Heart right ventricle (tissue), 16 donors: Measurements from ENCODE around the gene XG. TPM values are rescaled to one million over a fixed set of nuclear protein-coding genes. Genes with fewer than 3 reads are reported as not detected.
"Not testable (repeated sequence)": the region's sequence is repeated elsewhere in the genome, so short reads cannot be mapped to it uniquely, and the experiment has no call there.

Source experiments
- ATAC-seq, 8 donors: fragments of 200-7000 bp; cut with Tn5 transposase; one replicate each; pipeline ENCODE4 v1.9.1; 2020; ENCODE audit warnings: mild to moderate bottlenecking in 8 of 8, moderate library complexity in 8 of 8, moderate number of reproducible peaks in 1 of 8
- DNase-seq, 2 donors: peaks; one replicate each; pipeline ENCODE4 v3.0.0-alpha.2; 2020
- H3K27ac ChIP-seq, 10 donors: fragments of 200-600 bp; sonication (generic) in 2 of 10; one replicate each; pipeline versions ENCODE4 v1.5.0 to v1.8.0; 2020 to 2022; ENCODE audit warnings: mild to moderate bottlenecking in 3 of 10
- H3K27me3 ChIP-seq, 7 donors: fragments of 200-600 bp; one replicate each; pipeline ENCODE4 v1.8.0; 2021 to 2022; ENCODE audit warnings: mild to moderate bottlenecking in 2 of 7
- H3K36me3 ChIP-seq, 9 donors: fragments of 200-600 bp; sonication (generic) in 1 of 9; one replicate each; pipeline versions ENCODE4 v1.5.0 to v1.8.0; 2020 to 2022; ENCODE audit warnings: mild to moderate bottlenecking in 2 of 9
- H3K4me1 ChIP-seq, 9 donors: fragments of 200-600 bp; sonication (generic) in 1 of 9; one replicate each; pipeline versions ENCODE4 v1.5.0 to v1.8.0; 2020 to 2022; ENCODE audit warnings: mild to moderate bottlenecking in 4 of 9
- H3K4me3 ChIP-seq, 10 donors: fragments of 200-600 bp; sonication (generic) in 2 of 10; one replicate each; pipeline versions ENCODE4 v1.5.0 to v1.8.0; 2020 to 2022; ENCODE audit warnings: mild to moderate bottlenecking in 7 of 10, moderate library complexity in 2 of 10
- H3K9me3 ChIP-seq, 11 donors: fragments of 200-600 bp in 10 of 11; sonication (generic) in 2 of 11; one replicate each; pipeline versions ENCODE4 v1.5.0 to v1.8.0; 2013 to 2022; ENCODE audit warnings: mild to moderate bottlenecking in 2 of 11, control low read depth in 1 of 11, moderate library complexity in 1 of 11
- CTCF ChIP-seq, 9 donors: fragments of 200-600 bp; sonication (generic) in 2 of 9; IDR thresholded peaks; one replicate each; pipeline versions ENCODE4 v1.5.0 to v1.8.0; 2021 to 2022; ENCODE audit warnings: antibody characterized with exemption in 9 of 9, mild to moderate bottlenecking in 5 of 9, moderate library complexity in 1 of 9
- WGBS, 2 donors: extraction: QIAGEN DNeasy Blood & Tissue Kit; methylation state at CpG; one replicate each; pipeline ENCODE4 v1.1.7; 2013; ENCODE audit warnings: inconsistent platforms in 1 of 2; 5-methylcytosine and 5-hydroxymethylcytosine counted together
- intact Hi-C, 10 donors: fragments of 100-400 bp; cut with DNase I; formaldehyde crosslinking; loops; one replicate each; pipeline versions ENCODE4 v1.11.1 to v1.14.2; 2022
- polyA plus RNA-seq, 2 donors: library from polyadenylated mRNA; stranded (reverse); fragments of 200-250 nt; gene quantifications; one replicate each; pipeline ENCODE4 v1.2.3, GENCODE V29; 2013
- total RNA-seq, 10 donors: library from RNA; stranded (reverse); fragmentation: NEBNext Ultra II Directional in 3 of 10; extraction: Animal tissue kit (Norgen Biotek cat#: 25700) in 3 of 10; gene quantifications; one replicate each; pipeline versions ENCODE4 v1.2.1 to v1.2.4, GENCODE V29; 2021 to 2023
- donor health status: Arrhythmogenic right ventricular cardiomyopathy.
- donor health status: ischemic (EF 13 %, LVEDD 7.1; RV severe dilation, severe dysfunction).
- donor health status: healthy with polysubstance abuse.
- donor health status: DM: no; HTN: yes; CAD: no.
- donor health status: DM: no; HTN: no; CAD: no.
- donor health status: ischemic (EF 25% LVEDD 6.9; RV normal size, moderate dysfunction).
- donor health status: ischemic (EF 25% LVEDD 5.7; RV mildly dilated, moderate dysfunction).
- donor health status: healthy.
- donor health status: DM: yes; HTN: yes; CAD: no.
- donor health status: Ischemic cardiomyopathy.
- donor health status: ischemic (EF 35%, LVEDD 5.7; RV mildly dilated, moderate dysfunction).
- donor health status: nonischemic (EF 11% LVEDD 7.7; RV severe dilation, severe dysfunction).
- donor health status: DM: yes; HTN: yes; CAD: no.
- donor health status: PGD.
- donor health status: ischemic (EF 29% LVEDD 5.4; RV normal size, mild dysfunction).
- donor health status: nonischemic (EF 23%, LVEDD 6.1; RV moderate dilation, normal function).

XG gene
- total and polyA plus RNA-seq, 12 donors = 0.16 to 1.5 (median 0.29) TPM; not detected in 2

GRCh38 chrX:2748815-2749188 is 3.0 kb upstream of the XG start:
- WGBS, 2 donors = 31 to 32% methylated on average over 1 of the region's 1 CpG
- no peak for ATAC-seq
- intact Hi-C loops = no loop called here

GRCh38 chrX:2751291-2751690 is 549 bp upstream of the XG start:
- H3K27me3 ChIP-seq = peaks cover 0 to 17% (median 0%) of the 10 kb centered on the region in 7 donors
- no peak for TF ChIP-seq CTCF (IDR thresholded peaks at IDR 0.05)
- no peak overlapping the region for H3K27ac ChIP-seq
- DNase-seq = no peak
- H3K4me1 ChIP-seq = peaks cover 0 to 9% (median 0%) of the 10 kb centered on the region in 9 donors
- no peaks in the 10 kb centered on the region for H3K36me3 ChIP-seq
- intact Hi-C loops = no loop called here
- H3K4me3 ChIP-seq = no peak overlapping the region
- no peak for ATAC-seq
- no peaks in the 10 kb centered on the region for H3K9me3 ChIP-seq
- WGBS, 2 donors = 66 to 74% methylated on average over 3 of the region's 3 CpGs

More at GRCh38 chrX:2748815-2749188, 3.0 kb upstream of the XG start:
- Histone ChIP-seq H3K27me3 (peaks cover 0 to 6% (median 0%) of the 10 kb centered on the region in 7 donors), H3K4me1 (peaks cover 0 to 12% (median 4%) of the 10 kb centered on the region in 9 donors), H3K4me3 (no peak overlapping the region), H3K27ac (no peak overlapping the region), H3K36me3 (peaks cover 0 to 6% (median 0%) of the 10 kb centered on the region in 9 donors), H3K9me3 (no peaks in the 10 kb centered on the region)
- TF ChIP-seq CTCF (IDR thresholded peaks at IDR 0.05) = no peak
- no peak for DNase-seq

GRCh38 chrX:2752441-2752840 is 601 bp downstream of the XG start:
- H3K27ac ChIP-seq, H3K9me3 ChIP-seq, H3K4me1 ChIP-seq, DNase-seq, H3K4me3 ChIP-seq, ATAC-seq, intact Hi-C loops, H3K36me3 ChIP-seq: not testable (repeated sequence)
- peaks cover 0 to 17% (median 0%) of the 10 kb centered on the region in 7 donors for H3K27me3 ChIP-seq
- 60 to 71% methylated on average over 6 of the region's 7 CpGs for WGBS, 2 donors

- H3K36me3 ChIP-seq, H3K27ac ChIP-seq, H3K9me3 ChIP-seq, H3K4me1 ChIP-seq, H3K4me3 ChIP-seq, DNase-seq, intact Hi-C loops, ATAC-seq: not testable (repeated sequence)
- 74 to 85% methylated on average over 5 of the region's 5 CpGs for WGBS, 2 donors
- H3K27me3 ChIP-seq = peaks cover 0 to 19% (median 0%) of the 10 kb centered on the region in 7 donors
Observed at GRCh38 chrX:2755163-2755715, 3.4 kb downstream of the XG start.

- Histone ChIP-seq H3K4me1 (no peaks in the 10 kb centered on the region), H3K9me3 (peaks cover 0 to 4% (median 0%) of the 10 kb centered on the region in 11 donors), H3K27me3 (peaks cover 0 to 19% (median 0%) of the 10 kb centered on the region in 7 donors), H3K27ac (no peak overlapping the region), H3K36me3 (no peaks in the 10 kb centered on the region), H3K4me3 (no peak overlapping the region)
- DNase-seq = no peak
- 76 to 84% methylated on average over 10 of the region's 10 CpGs for WGBS, 2 donors
- no peak for ATAC-seq
- no peak for TF ChIP-seq CTCF (IDR thresholded peaks at IDR 0.05)
- intact Hi-C loops = no loop called here
Observed at GRCh38 chrX:2756548-2756947, 4.7 kb downstream of the XG start.
